ENCODE data around the gene STAC3. TPM values are rescaled to one million over a fixed set of nuclear protein-coding genes. Genes with fewer than 3 reads are reported as not detected.

Gene STAC3
- total RNA-seq, 1 donor from 2014 or later, result 12.1 TPM

- H3K4me1 Mint-ChIP-seq (ENCODE audit: low read depth, unreplicated experiment), result peaks cover 44% of the 10 kb centered on the region
Measured at GRCh38 chr12:57225680-57226210, 25.2 kb downstream of the STAC3 start.

GRCh38 chr12:57224973-57225679 is 25.9 kb downstream of the STAC3 start:
- Mint-ChIP-seq H3K9me3 (ENCODE audit: unreplicated experiment) (peaks cover 16% of the 10 kb centered on the region), H3K27me3 (ENCODE audit: unreplicated experiment) (peaks cover 38% of the 10 kb centered on the region), H3K4me1 (ENCODE audit: low read depth, unreplicated experiment) (peaks cover 41% of the 10 kb centered on the region), H3K36me3 (ENCODE audit: unreplicated experiment) (no peaks in the 10 kb centered on the region), H3K4me3 (ENCODE audit: unreplicated experiment) (no peak overlapping the region), H3K27ac (ENCODE audit: unreplicated experiment) (no peak overlapping the region)
- DNase-seq, result peak; percentile 74
- peak; percentile 82 for TF ChIP-seq CTCF (IDR thresholded peaks at IDR 0.05; ENCODE audit: partially characterized antibody, unreplicated experiment)

More at GRCh38 chr12:57225680-57226210, 25.2 kb downstream of the STAC3 start:
- Mint-ChIP-seq H3K4me3 (ENCODE audit: unreplicated experiment) (no peak overlapping the region), H3K27ac (ENCODE audit: unreplicated experiment) (no peak overlapping the region), H3K36me3 (ENCODE audit: unreplicated experiment) (no peaks in the 10 kb centered on the region), H3K9me3 (ENCODE audit: unreplicated experiment) (peaks cover 17% of the 10 kb centered on the region), H3K27me3 (ENCODE audit: unreplicated experiment) (peaks cover 44% of the 10 kb centered on the region)
- no peak for DNase-seq
- no peak for TF ChIP-seq CTCF (IDR thresholded peaks at IDR 0.05; ENCODE audit: partially characterized antibody, unreplicated experiment)

GRCh38 chr12:57224278-57224972 is 26.6 kb downstream of the STAC3 start:
- no peak for DNase-seq
- TF ChIP-seq CTCF (IDR thresholded peaks at IDR 0.05; ENCODE audit: partially characterized antibody, unreplicated experiment), result no peak
- Mint-ChIP-seq H3K9me3 (ENCODE audit: unreplicated experiment) (peaks cover 14% of the 10 kb centered on the region), H3K27ac (ENCODE audit: unreplicated experiment) (no peak overlapping the region), H3K36me3 (ENCODE audit: unreplicated experiment) (no peaks in the 10 kb centered on the region), H3K4me3 (ENCODE audit: unreplicated experiment) (peak overlapping the region; percentile 46), H3K27me3 (ENCODE audit: unreplicated experiment) (peaks cover 40% of the 10 kb centered on the region), H3K4me1 (ENCODE audit: low read depth, unreplicated experiment) (peaks cover 46% of the 10 kb centered on the region)

GRCh38 chr12:57223191-57224165 is 27.5 kb downstream of the STAC3 start:
- H3K27me3 Mint-ChIP-seq (ENCODE audit: unreplicated experiment), result peaks cover 38% of the 10 kb centered on the region
- H3K36me3 Mint-ChIP-seq (ENCODE audit: unreplicated experiment), result no peaks in the 10 kb centered on the region
- H3K4me3 Mint-ChIP-seq (ENCODE audit: unreplicated experiment), result peak overlapping the region; percentile 57
- peaks cover 48% of the 10 kb centered on the region for H3K4me1 Mint-ChIP-seq (ENCODE audit: low read depth, unreplicated experiment)
- H3K9me3 Mint-ChIP-seq (ENCODE audit: unreplicated experiment), result peaks cover 20% of the 10 kb centered on the region
- no peak for TF ChIP-seq CTCF (IDR thresholded peaks at IDR 0.05; ENCODE audit: partially characterized antibody, unreplicated experiment)
- no peak for DNase-seq
- H3K27ac Mint-ChIP-seq (ENCODE audit: unreplicated experiment), result no peak overlapping the region
